HEK293 (cell line): ENCODE measurements around the gene FABP7.

Experiments used
- CTCF ChIA-PET: fragments of 350-600 bp; formaldehyde crosslinking; extraction: SDS; loops from one replicate; lab custom pipeline; 2021; ENCODE audit warnings: antibody characterized with exemption; lab: Yijun Ruan, JAX
- POLR2A ChIA-PET: fragments of 300-600 bp; formaldehyde crosslinking; extraction: SDS; loops from one replicate; lab custom pipeline; 2020; ENCODE audit warnings: antibody characterized with exemption, inconsistent platforms; lab: Yijun Ruan, JAX
- H3K27ac ChIP-seq: fragments of 200-500 bp; sonication (Bioruptor generic); 2 replicates; pipeline ENCODE4 v1.5.1; 2014; ENCODE audit warnings: low read depth, low read length, control low read depth, inconsistent platforms; ENCODE audit errors: extremely low read depth
- H3K36me3 ChIP-seq, 2 experiments: fragments of 200-500 bp in 1 of 2; sonication (Bioruptor generic) in 1 of 2; 1 replicate in 1 of 2; 2 replicates in 1 of 2; pipeline ENCODE4 v1.5.1; 2014 to 2017; ENCODE audit warnings: inconsistent platforms in 2 of 2, low read length in 2 of 2; ENCODE audit not compliant: control insufficient read depth in 2 of 2, insufficient read depth in 1 of 2
- H3K4me1 ChIP-seq: fragments of 200-500 bp; sonication (Bioruptor generic); 2 replicates; pipeline ENCODE4 v1.5.1; 2014; ENCODE audit warnings: mild to moderate bottlenecking, low read length, inconsistent platforms; ENCODE audit not compliant: control insufficient read depth, insufficient read depth
- H3K4me3 ChIP-seq: 2 replicates; pipeline ENCODE4 v1.5.1; 2011; ENCODE audit warnings: low read depth, mild to moderate bottlenecking, control low read depth, low read length, moderate library complexity
- H3K9me3 ChIP-seq: fragments of 200-500 bp; sonication (Bioruptor generic); 2 replicates; pipeline ENCODE4 v1.5.1; 2014; ENCODE audit warnings: low read depth, low read length, inconsistent platforms; ENCODE audit not compliant: control insufficient read depth, insufficient read depth
- HOXC10 ChIP-seq: sonication (generic); formaldehyde crosslinking; IDR thresholded peaks from 2 replicates; pipeline ENCODE4 v1.8.1; 2023; ENCODE audit warnings: mild to moderate bottlenecking, missing genetic modification reagents
- MZF1 ChIP-seq: fragments of 450-650 bp; formaldehyde crosslinking; IDR thresholded peaks from 2 replicates; pipeline ENCODE4 v1.5.1; 2017; ENCODE audit warnings: missing biosample characterization, missing genetic modification characterization, borderline replicate concordance
- SCRT1 ChIP-seq: fragments of 450-650 bp; formaldehyde crosslinking; IDR thresholded peaks from 2 replicates; pipeline ENCODE4 v1.5.1; 2016; ENCODE audit warnings: missing biosample characterization, missing genetic modification characterization, borderline replicate concordance
- WT1 ChIP-seq: fragments of 450-650 bp; formaldehyde crosslinking; IDR thresholded peaks from 2 replicates; pipeline ENCODE4 v1.5.1; 2016; ENCODE audit warnings: missing biosample characterization, missing genetic modification characterization
- ZFHX2 ChIP-seq: fragments of 450-650 bp; formaldehyde crosslinking; conservative IDR thresholded peaks from 2 replicates; pipeline ENCODE4 v1.5.1; 2016; ENCODE audit warnings: missing biosample characterization, missing genetic modification characterization
- ZNF114 ChIP-seq: fragments of 450-650 bp; formaldehyde crosslinking; IDR thresholded peaks from 2 replicates; pipeline ENCODE4 v1.5.0; 2017; ENCODE audit warnings: missing biosample characterization, missing genetic modification characterization
- ZNF132 ChIP-seq: fragments of 450-650 bp; formaldehyde crosslinking; IDR thresholded peaks from 2 replicates; pipeline ENCODE4 v1.5.1; 2017; ENCODE audit warnings: missing biosample characterization, missing genetic modification characterization, borderline replicate concordance
- ZNF175 ChIP-seq: fragments of 450-650 bp; formaldehyde crosslinking; IDR thresholded peaks from 2 replicates; pipeline ENCODE4 v1.5.1; 2016; ENCODE audit warnings: missing biosample characterization, missing genetic modification characterization
- ZNF223 ChIP-seq: fragments of 450-650 bp; formaldehyde crosslinking; IDR thresholded peaks from 2 replicates; pipeline ENCODE4 v1.5.1; 2016; ENCODE audit warnings: missing biosample characterization, missing genetic modification characterization
- ZNF248 ChIP-seq: fragments of 450-650 bp; formaldehyde crosslinking; IDR thresholded peaks from 2 replicates; pipeline ENCODE4 v1.5.1; 2017; ENCODE audit warnings: missing biosample characterization, missing genetic modification characterization
- ZNF391 ChIP-seq: fragments of 450-650 bp; formaldehyde crosslinking; IDR thresholded peaks from 2 replicates; pipeline ENCODE4 v1.5.1; 2016; ENCODE audit warnings: low read depth, missing biosample characterization, missing genetic modification characterization, borderline replicate concordance
- ZNF394 ChIP-seq: fragments of 450-650 bp; formaldehyde crosslinking; IDR thresholded peaks from 2 replicates; pipeline ENCODE4 v1.5.1; 2016; ENCODE audit warnings: missing biosample characterization, missing genetic modification characterization, mild to moderate bottlenecking, moderate library complexity, borderline replicate concordance
- ZNF423 ChIP-seq: fragments of 450-650 bp; formaldehyde crosslinking; IDR thresholded peaks from 2 replicates; pipeline ENCODE4 v1.5.1; 2016; ENCODE audit warnings: missing biosample characterization, missing genetic modification characterization
- ZNF510 ChIP-seq: fragments of 450-650 bp; formaldehyde crosslinking; IDR thresholded peaks from 2 replicates; pipeline ENCODE4 v1.5.1; 2018; ENCODE audit warnings: mild to moderate bottlenecking, missing genetic modification characterization, missing biosample characterization; ENCODE audit not compliant: insufficient replicate concordance
- ZNF521 ChIP-seq: fragments of 450-650 bp; formaldehyde crosslinking; IDR thresholded peaks from 2 replicates; pipeline ENCODE4 v1.5.1; 2017; ENCODE audit warnings: missing biosample characterization, mild to moderate bottlenecking, missing genetic modification characterization
- ZNF558 ChIP-seq: fragments of 450-650 bp; formaldehyde crosslinking; IDR thresholded peaks from 2 replicates; pipeline ENCODE4 v1.5.1; 2016; ENCODE audit warnings: missing biosample characterization, missing genetic modification characterization
- ZNF777 ChIP-seq: fragments of 450-650 bp; formaldehyde crosslinking; IDR thresholded peaks from 2 replicates; pipeline ENCODE4 v1.5.1; 2017; ENCODE audit warnings: missing biosample characterization, missing genetic modification characterization, borderline replicate concordance
- ZNF792 ChIP-seq: fragments of 450-650 bp; formaldehyde crosslinking; IDR thresholded peaks from 2 replicates; pipeline ENCODE4 v1.5.1; 2016; ENCODE audit warnings: missing biosample characterization, missing genetic modification characterization
- ZSCAN16 ChIP-seq: fragments of 450-650 bp; formaldehyde crosslinking; IDR thresholded peaks from 2 replicates; pipeline ENCODE4 v1.5.1; 2016; ENCODE audit warnings: missing biosample characterization, missing genetic modification characterization
- ZXDB ChIP-seq: fragments of 450-650 bp; formaldehyde crosslinking; IDR thresholded peaks from 2 replicates; pipeline ENCODE4 v1.5.1; 2016; ENCODE audit warnings: missing biosample characterization, missing genetic modification characterization
- TF ChIP-seq, protein P1 (sequence below): fragments of 450-650 bp; formaldehyde crosslinking; IDR thresholded peaks from 2 replicates; pipeline ENCODE4 v1.5.1; 2016; ENCODE audit warnings: missing biosample characterization, missing genetic modification characterization
- TF ChIP-seq, protein P2 (sequence below): fragments of 450-650 bp; formaldehyde crosslinking; IDR thresholded peaks from 2 replicates; pipeline ENCODE4 v1.5.1; 2016; ENCODE audit warnings: missing biosample characterization, missing genetic modification characterization
- TF ChIP-seq, protein P3 (sequence below): fragments of 450-650 bp; formaldehyde crosslinking; IDR thresholded peaks from 2 replicates; pipeline ENCODE4 v1.5.1; 2017; ENCODE audit warnings: missing biosample characterization, missing genetic modification characterization
- TF ChIP-seq, protein P4 (sequence below): fragments of 450-650 bp; IDR thresholded peaks from 2 replicates; pipeline ENCODE4 v1.5.1; 2018; ENCODE audit warnings: missing biosample characterization, mild to moderate bottlenecking, missing genetic modification characterization

FABP7 gene

DNA sequence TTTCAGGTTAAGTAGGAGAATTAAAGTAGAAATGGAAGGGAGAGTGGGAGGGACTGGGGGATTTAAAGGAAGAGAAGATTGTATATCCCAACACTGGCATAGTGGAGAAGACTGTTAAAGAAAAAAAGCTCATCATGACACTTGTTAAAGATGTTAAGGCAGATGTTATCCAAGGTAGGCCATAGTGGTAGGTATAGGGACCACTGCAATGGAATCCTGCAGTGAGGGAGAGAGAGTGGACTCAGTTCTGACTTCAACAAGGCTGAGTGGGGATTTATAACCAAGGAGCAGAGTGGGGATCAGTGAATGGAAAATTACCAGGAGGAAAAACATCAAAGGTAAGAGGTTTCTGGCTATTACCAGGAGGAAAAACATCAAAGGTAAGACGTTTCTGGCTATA, 30.7 kb downstream of the FABP7 start:
- TF ChIP-seq, protein P1, sequence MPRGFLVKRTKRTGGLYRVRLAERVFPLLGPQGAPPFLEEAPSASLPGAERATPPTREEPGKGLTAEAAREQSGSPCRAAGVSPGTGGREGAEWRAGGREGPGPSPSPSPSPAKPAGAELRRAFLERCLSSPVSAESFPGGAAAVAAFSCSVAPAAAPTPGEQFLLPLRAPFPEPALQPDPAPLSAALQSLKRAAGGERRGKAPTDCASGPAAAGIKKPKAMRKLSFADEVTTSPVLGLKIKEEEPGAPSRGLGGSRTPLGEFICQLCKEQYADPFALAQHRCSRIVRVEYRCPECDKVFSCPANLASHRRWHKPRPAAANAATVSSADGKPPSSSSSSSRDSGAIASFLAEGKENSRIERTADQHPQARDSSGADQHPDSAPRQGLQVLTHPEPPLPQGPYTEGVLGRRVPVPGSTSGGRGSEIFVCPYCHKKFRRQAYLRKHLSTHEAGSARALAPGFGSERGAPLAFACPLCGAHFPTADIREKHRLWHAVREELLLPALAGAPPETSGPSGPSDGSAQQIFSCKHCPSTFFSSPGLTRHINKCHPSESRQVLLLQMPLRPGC: no peak
- no peak for TF ChIP-seq ZNF248
- TF ChIP-seq ZNF777 (tag by site-specific recombination): no peak
- no peak for TF ChIP-seq WT1 (tag by site-specific recombination)
- H3K4me1 ChIP-seq: no peaks in the 10 kb centered on the region
- CTCF ChIA-PET: interaction anchor here (0.9 kb wide), 1 partner anchor 28 kb away, joined by 3 read pairs; no protein-coding TSS in a partner anchor
- POLR2A ChIA-PET: no interaction called here
- no peak overlapping the region for H3K4me3 ChIP-seq
- peaks cover 3 to 20% of the 10 kb centered on the region in 2 experiments; a peak in 2 of 3 replicates for H3K36me3 ChIP-seq
- no peaks in the 10 kb centered on the region for H3K9me3 ChIP-seq
- H3K27ac ChIP-seq: no peak overlapping the region

DNA sequence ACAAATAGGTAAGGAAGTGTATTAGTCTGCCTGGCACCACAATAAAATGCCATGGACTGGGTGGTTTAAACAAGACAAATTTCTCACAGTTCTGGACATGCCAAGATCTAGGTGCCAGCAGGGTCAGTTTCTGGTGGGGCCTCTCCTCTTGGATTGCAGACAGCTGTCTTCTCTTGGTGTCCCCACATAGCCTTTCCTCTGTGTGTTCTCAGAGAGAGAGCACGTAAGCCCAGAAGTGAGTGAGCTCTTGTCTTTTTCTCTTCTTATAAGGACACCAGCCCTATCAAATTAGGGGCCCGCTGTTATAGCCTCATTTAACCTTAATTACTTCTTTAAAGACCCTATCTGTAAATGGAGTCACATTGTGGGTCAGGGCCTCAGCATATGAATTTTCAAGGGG, 37.8 kb downstream of the FABP7 start:
- H3K4me3 ChIP-seq: no peak overlapping the region
- no peaks in the 10 kb centered on the region for H3K36me3 ChIP-seq
- H3K4me1 ChIP-seq: peaks cover 3% of the 10 kb centered on the region; the same call in 1 of the 2 replicates
- no peaks in the 10 kb centered on the region for H3K9me3 ChIP-seq
- POLR2A ChIA-PET: no interaction called here
- CTCF ChIA-PET: interaction anchor here (1.1 to 1.3 kb wide), 3 partner anchors 11 to 91 kb away, joined by 3 read pairs; no protein-coding TSS in a partner anchor
- TF ChIP-seq ZNF114 (tag by site-specific recombination) (no peak), ZNF792 (tag by site-specific recombination) (no peak), SCRT1 (tag by site-specific recombination) (no peak), ZNF132 (tag by site-specific recombination) (no peak), ZXDB (tag by site-specific recombination) (no peak)
- TF ChIP-seq, protein P2, sequence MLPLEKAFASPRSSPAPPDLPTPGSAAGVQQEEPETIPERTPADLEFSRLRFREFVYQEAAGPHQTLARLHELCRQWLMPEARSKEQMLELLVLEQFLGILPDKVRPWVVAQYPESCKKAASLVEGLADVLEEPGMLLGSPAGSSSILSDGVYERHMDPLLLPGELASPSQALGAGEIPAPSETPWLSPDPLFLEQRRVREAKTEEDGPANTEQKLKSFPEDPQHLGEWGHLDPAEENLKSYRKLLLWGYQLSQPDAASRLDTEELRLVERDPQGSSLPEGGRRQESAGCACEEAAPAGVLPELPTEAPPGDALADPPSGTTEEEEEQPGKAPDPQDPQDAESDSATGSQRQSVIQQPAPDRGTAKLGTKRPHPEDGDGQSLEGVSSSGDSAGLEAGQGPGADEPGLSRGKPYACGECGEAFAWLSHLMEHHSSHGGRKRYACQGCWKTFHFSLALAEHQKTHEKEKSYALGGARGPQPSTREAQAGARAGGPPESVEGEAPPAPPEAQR (tag by site-specific recombination): no peak
- TF ChIP-seq, protein P3, sequence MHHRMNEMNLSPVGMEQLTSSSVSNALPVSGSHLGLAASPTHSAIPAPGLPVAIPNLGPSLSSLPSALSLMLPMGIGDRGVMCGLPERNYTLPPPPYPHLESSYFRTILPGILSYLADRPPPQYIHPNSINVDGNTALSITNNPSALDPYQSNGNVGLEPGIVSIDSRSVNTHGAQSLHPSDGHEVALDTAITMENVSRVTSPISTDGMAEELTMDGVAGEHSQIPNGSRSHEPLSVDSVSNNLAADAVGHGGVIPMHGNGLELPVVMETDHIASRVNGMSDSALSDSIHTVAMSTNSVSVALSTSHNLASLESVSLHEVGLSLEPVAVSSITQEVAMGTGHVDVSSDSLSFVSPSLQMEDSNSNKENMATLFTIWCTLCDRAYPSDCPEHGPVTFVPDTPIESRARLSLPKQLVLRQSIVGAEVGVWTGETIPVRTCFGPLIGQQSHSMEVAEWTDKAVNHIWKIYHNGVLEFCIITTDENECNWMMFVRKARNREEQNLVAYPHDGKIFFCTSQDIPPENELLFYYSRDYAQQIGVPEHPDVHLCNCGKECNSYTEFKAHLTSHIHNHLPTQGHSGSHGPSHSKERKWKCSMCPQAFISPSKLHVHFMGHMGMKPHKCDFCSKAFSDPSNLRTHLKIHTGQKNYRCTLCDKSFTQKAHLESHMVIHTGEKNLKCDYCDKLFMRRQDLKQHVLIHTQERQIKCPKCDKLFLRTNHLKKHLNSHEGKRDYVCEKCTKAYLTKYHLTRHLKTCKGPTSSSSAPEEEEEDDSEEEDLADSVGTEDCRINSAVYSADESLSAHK (tag by site-specific recombination): no peak
- TF ChIP-seq, all 188 proteins: peak for 0
- H3K27ac ChIP-seq: no peak overlapping the region

DNA sequence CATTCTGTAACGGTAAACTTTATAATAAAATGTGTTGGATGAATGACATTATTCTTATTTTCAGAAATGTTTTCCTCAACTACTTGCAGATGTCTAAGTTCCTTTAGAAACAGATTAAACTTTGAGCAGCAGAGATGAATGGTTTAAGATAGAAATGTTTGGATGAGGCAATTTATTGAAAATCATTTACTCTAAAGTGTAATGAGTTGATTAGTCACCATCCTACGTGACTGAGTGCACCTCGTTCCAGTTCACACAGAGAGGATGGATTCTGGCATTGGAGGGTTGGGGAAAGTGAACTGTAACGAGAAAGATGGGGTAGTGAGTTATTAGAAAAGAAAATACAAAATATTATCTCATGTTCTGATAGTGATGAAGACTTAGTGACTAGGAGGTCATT, 38.2 kb downstream of the FABP7 start:
- ChIA-PET CTCF (interaction anchor here (1.2 to 1.3 kb wide), 2 partner anchors 12 to 25 kb away, joined by 3 read pairs; no protein-coding TSS in a partner anchor), POLR2A (no interaction called here)
- Histone ChIP-seq H3K9me3 (no peaks in the 10 kb centered on the region), H3K36me3 (no peaks in the 10 kb centered on the region), H3K4me3 (no peak overlapping the region), H3K4me1 (peaks cover 3% of the 10 kb centered on the region; the same call in 1 of the 2 replicates), H3K27ac (no peak overlapping the region)
- TF ChIP-seq ZNF423 (tag by site-specific recombination) (no peak), HOXC10 (CRISPR knock-in tag) (no peak), ZNF394 (tag by site-specific recombination) (no peak), ZFHX2 (tag by site-specific recombination) (no peak), ZNF558 (tag by site-specific recombination) (no peak), ZNF223 (tag by site-specific recombination) (no peak), ZNF391 (tag by site-specific recombination) (no peak), ZSCAN16 (tag by site-specific recombination) (no peak), MZF1 (no peak), ZNF521 (no peak), ZNF510 (tag by site-specific recombination) (no peak), ZNF175 (tag by site-specific recombination) (no peak)
- TF ChIP-seq, protein P4, sequence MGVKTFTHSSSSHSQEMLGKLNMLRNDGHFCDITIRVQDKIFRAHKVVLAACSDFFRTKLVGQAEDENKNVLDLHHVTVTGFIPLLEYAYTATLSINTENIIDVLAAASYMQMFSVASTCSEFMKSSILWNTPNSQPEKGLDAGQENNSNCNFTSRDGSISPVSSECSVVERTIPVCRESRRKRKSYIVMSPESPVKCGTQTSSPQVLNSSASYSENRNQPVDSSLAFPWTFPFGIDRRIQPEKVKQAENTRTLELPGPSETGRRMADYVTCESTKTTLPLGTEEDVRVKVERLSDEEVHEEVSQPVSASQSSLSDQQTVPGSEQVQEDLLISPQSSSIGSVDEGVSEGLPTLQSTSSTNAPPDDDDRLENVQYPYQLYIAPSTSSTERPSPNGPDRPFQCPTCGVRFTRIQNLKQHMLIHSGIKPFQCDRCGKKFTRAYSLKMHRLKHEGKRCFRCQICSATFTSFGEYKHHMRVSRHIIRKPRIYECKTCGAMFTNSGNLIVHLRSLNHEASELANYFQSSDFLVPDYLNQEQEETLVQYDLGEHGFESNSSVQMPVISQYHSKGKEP (tag by site-specific recombination): no peak
